CD4-positive, alpha-beta T cell treated with Interleukin-17A for 1 hour (primary cell): ENCODE results near the gene ADH5.
"Not testable (repeated sequence)": the region's sequence is repeated elsewhere in the genome, so short reads cannot be mapped to it uniquely, and the experiment has no call there.

Experiments
- DNase-seq: peaks from one replicate; pipeline ENCODE4 v3.0.0-alpha.2; 2020

ADH5 gene

DNA sequence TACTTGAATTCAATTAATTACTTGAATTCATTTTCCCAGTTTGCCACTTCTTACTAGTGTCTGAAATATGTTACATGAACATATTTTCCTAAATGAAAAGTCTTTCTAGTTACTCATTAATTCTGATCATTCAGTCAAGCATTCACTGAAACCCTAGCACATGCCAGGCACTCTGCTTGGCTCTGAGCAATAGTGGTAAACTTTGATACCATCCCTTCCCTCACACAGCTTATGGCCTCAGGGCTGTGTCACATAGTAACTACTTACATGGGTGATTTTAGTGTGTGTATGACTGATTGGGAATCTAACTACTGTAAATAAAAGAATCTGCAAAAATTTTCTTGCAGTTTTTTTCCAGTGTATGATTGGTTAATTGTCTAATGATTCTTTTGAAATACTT is 60.4 kb downstream of the ADH5 start:
- DNase-seq = no peak

- DNase-seq = no peak
These were observed 61.3 kb downstream of the ADH5 start for GRCh38 chr4:99027304-99027703.

- DNase-seq = no peak
These were observed 63.1 kb downstream of the ADH5 start for GRCh38 chr4:99025506-99025905.

GRCh38 chr4:99024481-99025275 is 63.9 kb downstream of the ADH5 start:
- DNase-seq = no peak

DNA sequence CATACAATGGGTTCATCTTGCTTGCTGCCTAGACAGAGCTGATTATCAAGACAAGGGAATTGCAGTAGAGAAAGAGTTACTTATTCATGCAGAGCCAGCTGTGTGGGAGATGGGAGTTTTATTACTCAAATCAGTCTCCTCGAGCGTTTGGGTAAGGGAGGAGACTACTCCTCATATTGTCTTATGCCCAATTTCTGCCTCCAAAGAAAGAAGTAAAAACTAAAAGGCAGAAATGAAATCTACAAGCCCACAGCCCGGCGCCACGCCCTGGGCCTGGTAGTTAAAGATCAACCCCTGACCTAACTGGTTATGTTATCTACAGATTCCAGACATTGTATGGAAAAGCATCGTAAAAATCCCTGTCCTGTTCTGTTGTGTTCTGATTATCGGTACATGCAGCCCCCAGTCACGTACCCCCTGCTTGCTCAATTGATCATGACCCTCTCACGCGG is 64.8 kb downstream of the ADH5 start:
- DNase-seq = not testable (repeated sequence)

GRCh38 chr4:99022566-99022965 is 66.0 kb downstream of the ADH5 start:
- no peak for DNase-seq

DNA sequence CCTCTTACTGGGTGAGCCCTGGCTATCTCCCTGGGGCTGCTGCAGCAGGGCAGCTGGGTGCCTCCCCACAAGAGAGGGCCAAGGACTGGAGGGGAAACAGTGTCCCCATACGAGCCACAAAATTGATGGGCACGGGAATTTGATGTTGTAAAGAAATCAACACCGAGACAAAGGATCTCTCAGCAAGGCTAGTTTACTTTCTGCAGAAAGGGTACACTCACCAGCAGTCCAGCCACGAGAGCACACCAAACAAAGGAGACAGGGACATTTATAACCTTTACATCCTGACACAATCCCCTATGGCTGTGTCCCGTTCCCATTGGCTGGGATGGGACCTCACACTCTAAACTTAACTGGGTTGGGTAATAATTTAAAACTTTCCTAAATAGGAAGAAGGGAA is 67.2 kb downstream of the ADH5 start:
- DNase-seq = no peak
